COLO668 (cell line): Measurements from ENCODE around the gene RCOR3.
"Not testable (repeated sequence)": the region's sequence is repeated elsewhere in the genome, so short reads cannot be mapped to it uniquely, and the experiment has no call there.

ENCODE experiments used
- DNase-seq: peaks from one replicate; lab custom pipeline; 2025; ENCODE audit not compliant: unreplicated experiment; lab: John Stamatoyannopoulos, UW

The RCOR3 gene

GRCh38 chr1:211259638-211260126 lies 516 bp downstream of the RCOR3 start:
- peak; percentile 79 for DNase-seq

- DNase-seq, result peak; percentile 82
Measured at GRCh38 chr1:211260141-211261107, 1.3 kb downstream of the RCOR3 start.

- no peak for DNase-seq
Measured at GRCh38 chr1:211261229-211261628, 2.1 kb downstream of the RCOR3 start.

- not testable (repeated sequence) for DNase-seq
Measured at GRCh38 chr1:211263022-211263421, 3.9 kb downstream of the RCOR3 start.

- no peak for DNase-seq
Measured at GRCh38 chr1:211267204-211267857, 8.2 kb downstream of the RCOR3 start.

GRCh38 chr1:211279340-211279739 lies 20.2 kb downstream of the RCOR3 start:
- no peak for DNase-seq

GRCh38 chr1:211280910-211281309 lies 21.7 kb downstream of the RCOR3 start:
- DNase-seq, result no peak

GRCh38 chr1:211281320-211282022 lies 22.3 kb downstream of the RCOR3 start:
- no peak for DNase-seq

GRCh38 chr1:211282023-211282373 lies 22.8 kb downstream of the RCOR3 start:
- no peak for DNase-seq

GRCh38 chr1:211285196-211285595 lies 26.0 kb downstream of the RCOR3 start:
- no peak for DNase-seq

GRCh38 chr1:211287218-211287617 lies 28.1 kb downstream of the RCOR3 start:
- no peak for DNase-seq

- DNase-seq, result no peak
Measured at GRCh38 chr1:211292411-211292810, 33.2 kb downstream of the RCOR3 start.

GRCh38 chr1:211296396-211296795 lies 37.2 kb downstream of the RCOR3 start:
- no peak for DNase-seq

GRCh38 chr1:211305044-211305443 lies 45.9 kb downstream of the RCOR3 start:
- no peak for DNase-seq

- no peak for DNase-seq
Measured at GRCh38 chr1:211309617-211310016, 50.5 kb downstream of the RCOR3 start.

- DNase-seq, result no peak
Measured at GRCh38 chr1:211313392-211313791, 54.2 kb downstream of the RCOR3 start.

GRCh38 chr1:211318576-211319280 lies 59.6 kb downstream of the RCOR3 start:
- no peak for DNase-seq

GRCh38 chr1:211319892-211320291 lies 60.7 kb downstream of the RCOR3 start:
- no peak for DNase-seq

- no peak for DNase-seq
Measured at GRCh38 chr1:211320980-211321379, 61.8 kb downstream of the RCOR3 start.

- not testable (repeated sequence) for DNase-seq
Measured at GRCh38 chr1:211321646-211322045, 62.5 kb downstream of the RCOR3 start.
